Dendritic cell treated with granulocyte-macrophage colony-stimulating factor and Interleukin-4, amounts not matched to agents 40 ng/mL and 50 ng/mL, for 4 days (primary cell): ENCODE data around the gene SEC23IP.
A peak's percentile ranks its signal among the peaks of the same experiment; 100 is the strongest.
"Not testable (repeated sequence)": the region's sequence is repeated elsewhere in the genome, so short reads cannot be mapped to it uniquely, and the experiment has no call there.

Experiments used
- H3K27ac Mint-ChIP-seq: one replicate; pipeline ENCODE4 v1.8.0; 2022; ENCODE audit warnings: mild to moderate bottlenecking, mixed read lengths
- H3K27me3 Mint-ChIP-seq: one replicate; pipeline ENCODE4 v1.8.0; 2022; ENCODE audit warnings: mild to moderate bottlenecking, mixed read lengths
- H3K36me3 Mint-ChIP-seq: one replicate; pipeline ENCODE4 v1.8.0; 2022; ENCODE audit warnings: low read depth, mixed read lengths
- H3K4me1 Mint-ChIP-seq: one replicate; pipeline ENCODE4 v1.8.0; 2022; ENCODE audit warnings: low read depth, mixed read lengths
- H3K4me3 Mint-ChIP-seq: one replicate; pipeline ENCODE4 v1.8.0; 2022; ENCODE audit warnings: mild to moderate bottlenecking, moderate library complexity, mixed read lengths
- H3K9me3 Mint-ChIP-seq: one replicate; pipeline ENCODE4 v1.8.0; 2022; ENCODE audit warnings: mixed read lengths
- intact Hi-C: fragments of 100-400 bp; cut with micrococcal nuclease; formaldehyde crosslinking; loops from one replicate; pipeline ENCODE4 v1.15.0; 2022

The SEC23IP gene

GRCh38 chr10:119865699-119866240 lies 26.8 kb upstream of the SEC23IP start:
- H3K27me3 Mint-ChIP-seq = no peaks in the 10 kb centered on the region
- no peak overlapping the region for H3K27ac Mint-ChIP-seq
- intact Hi-C loops = loop anchor here (10.0 kb wide), 1 partner anchor 271 kb away; the partner anchor contains the start of gene TIAL1
- peaks cover 48% of the 10 kb centered on the region for H3K4me1 Mint-ChIP-seq
- peaks cover 49% of the 10 kb centered on the region for H3K36me3 Mint-ChIP-seq
- no peak overlapping the region for H3K4me3 Mint-ChIP-seq
- H3K9me3 Mint-ChIP-seq = peaks cover 15% of the 10 kb centered on the region

- H3K4me3 Mint-ChIP-seq = no peak overlapping the region
- no peak overlapping the region for H3K27ac Mint-ChIP-seq
- H3K36me3 Mint-ChIP-seq = peaks cover 44% of the 10 kb centered on the region
- H3K4me1 Mint-ChIP-seq = peaks cover 46% of the 10 kb centered on the region
- intact Hi-C loops = loop anchor here (10.0 kb wide), 1 partner anchor 273 kb away; the partner anchor contains the start of gene TIAL1
- no peaks in the 10 kb centered on the region for H3K27me3 Mint-ChIP-seq
- peaks cover 15% of the 10 kb centered on the region for H3K9me3 Mint-ChIP-seq
Observed at GRCh38 chr10:119867317-119867716, 25.2 kb upstream of the SEC23IP start.

DNA sequence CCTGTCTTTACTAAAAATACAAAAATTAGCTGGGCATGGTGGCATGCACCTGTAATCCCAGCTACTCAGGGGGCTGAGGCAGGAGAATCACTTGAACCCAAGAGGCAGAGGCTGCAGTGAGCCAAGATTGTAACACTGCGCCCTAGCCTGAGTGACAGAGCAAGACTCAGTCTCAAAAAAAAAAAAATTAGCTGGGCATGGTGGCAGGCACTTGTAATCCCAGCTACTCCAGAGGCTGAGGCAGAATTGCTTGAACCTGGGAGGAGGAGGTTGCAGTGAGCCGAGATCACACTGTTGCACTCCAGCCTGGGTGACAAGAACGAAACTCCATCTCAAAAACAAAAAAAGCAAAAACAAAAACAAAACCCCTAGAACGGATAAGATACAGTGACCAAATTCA lies 23.1 kb upstream of the SEC23IP start:
- not testable (repeated sequence) for H3K27me3 Mint-ChIP-seq, H3K9me3 Mint-ChIP-seq, H3K4me3 Mint-ChIP-seq, H3K27ac Mint-ChIP-seq
- H3K4me1 Mint-ChIP-seq = peaks cover 51% of the 10 kb centered on the region
- intact Hi-C loops = loop anchor here (10.0 kb wide), 1 partner anchor 275 kb away; the partner anchor contains the start of gene TIAL1
- H3K36me3 Mint-ChIP-seq = peaks cover 42% of the 10 kb centered on the region

- H3K4me1 Mint-ChIP-seq = peaks cover 35% of the 10 kb centered on the region
- peaks cover 19% of the 10 kb centered on the region for H3K36me3 Mint-ChIP-seq
- H3K27ac Mint-ChIP-seq = peak overlapping the region; percentile 94
- H3K4me3 Mint-ChIP-seq = peak overlapping the region; percentile 85
- H3K9me3 Mint-ChIP-seq = no peaks in the 10 kb centered on the region
- H3K27me3 Mint-ChIP-seq = no peaks in the 10 kb centered on the region
- intact Hi-C loops = no loop called here
Observed at GRCh38 chr10:119871881-119872609, 20.5 kb upstream of the SEC23IP start.

DNA sequence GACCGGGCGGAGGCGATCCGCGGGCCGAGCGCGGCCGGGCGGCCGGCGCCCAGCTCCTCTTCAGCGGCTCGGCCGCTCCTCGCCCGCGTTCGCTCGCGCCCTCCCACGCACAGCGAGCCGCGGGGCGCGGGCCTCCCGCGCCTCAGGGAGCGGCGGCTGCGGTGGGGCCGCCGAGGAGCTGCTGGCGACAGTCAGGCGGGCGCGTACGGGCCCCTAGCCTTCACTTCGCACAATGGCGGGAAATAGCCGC lies 20.0 kb upstream of the SEC23IP start, which contains the start of gene MCMBP:
Gene MCMBP, minus strand, starts transcription at position 234 of the 250 bp plus-strand sequence. CDS start 259 bp downstream, outside the sequence.
- Mint-ChIP-seq H3K9me3 (no peaks in the 10 kb centered on the region), H3K27me3 (no peaks in the 10 kb centered on the region), H3K4me3 (peak within 1 kb of the TSS; percentile 85), H3K27ac (peak within 1 kb of the TSS; percentile 94), H3K36me3 (peaks cover 19% of the 10 kb centered on the region), H3K4me1 (peaks cover 31% of the 10 kb centered on the region)
- intact Hi-C loops = no loop called here

DNA sequence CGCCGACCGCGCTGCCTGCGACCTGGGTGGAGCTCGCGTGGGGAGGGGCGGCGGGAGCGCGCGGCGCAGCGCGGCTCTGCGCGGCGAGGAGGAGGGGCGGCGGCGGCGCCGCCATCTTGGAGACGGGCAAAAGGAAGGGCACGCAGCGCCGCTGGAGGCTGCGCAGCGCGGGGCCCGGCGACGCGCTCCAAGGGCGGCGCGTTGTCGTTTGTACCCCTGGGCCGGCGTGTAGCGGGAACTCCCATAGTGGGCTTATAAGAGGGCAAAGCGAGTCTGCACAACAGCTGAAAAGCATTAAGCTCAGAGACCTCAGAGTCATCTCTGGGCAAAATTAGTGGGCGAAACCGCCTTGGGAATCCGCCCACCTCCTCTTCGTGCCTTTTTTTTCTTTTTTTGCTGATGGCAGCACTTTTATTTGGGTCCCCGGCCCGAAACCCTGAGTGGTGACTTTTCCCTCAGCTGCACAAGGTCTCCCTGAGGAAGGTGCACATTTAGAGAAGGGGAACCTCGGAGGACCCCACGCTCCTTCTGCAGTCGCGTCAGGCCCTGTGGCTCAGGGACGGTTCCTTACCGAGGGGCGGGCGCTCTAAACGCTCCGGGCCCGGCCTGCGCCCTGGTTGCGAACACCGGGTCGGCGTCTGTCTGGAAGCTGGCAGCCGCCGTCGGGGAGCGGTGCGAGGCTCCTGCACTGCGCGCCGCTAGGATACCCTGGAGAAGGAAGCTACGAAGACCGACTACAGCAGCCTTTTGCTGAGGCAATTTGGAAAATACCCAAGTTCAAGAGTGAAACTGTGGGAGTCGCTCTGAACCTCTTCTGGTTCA lies 19.5 kb upstream of the SEC23IP start:
- peak overlapping the region; percentile 94 for H3K27ac Mint-ChIP-seq
- no peaks in the 10 kb centered on the region for H3K9me3 Mint-ChIP-seq
- H3K4me1 Mint-ChIP-seq = peaks cover 27% of the 10 kb centered on the region
- peak overlapping the region; percentile 85 for H3K4me3 Mint-ChIP-seq
- intact Hi-C loops = loop anchor here (1.0 kb wide), 1 partner anchor 19 kb away; the partner anchor contains the start of gene SEC23IP
- H3K36me3 Mint-ChIP-seq = peaks cover 19% of the 10 kb centered on the region
- no peaks in the 10 kb centered on the region for H3K27me3 Mint-ChIP-seq

- intact Hi-C loops = no loop called here
Observed at GRCh38 chr10:119878524-119878923, 14.0 kb upstream of the SEC23IP start.

DNA sequence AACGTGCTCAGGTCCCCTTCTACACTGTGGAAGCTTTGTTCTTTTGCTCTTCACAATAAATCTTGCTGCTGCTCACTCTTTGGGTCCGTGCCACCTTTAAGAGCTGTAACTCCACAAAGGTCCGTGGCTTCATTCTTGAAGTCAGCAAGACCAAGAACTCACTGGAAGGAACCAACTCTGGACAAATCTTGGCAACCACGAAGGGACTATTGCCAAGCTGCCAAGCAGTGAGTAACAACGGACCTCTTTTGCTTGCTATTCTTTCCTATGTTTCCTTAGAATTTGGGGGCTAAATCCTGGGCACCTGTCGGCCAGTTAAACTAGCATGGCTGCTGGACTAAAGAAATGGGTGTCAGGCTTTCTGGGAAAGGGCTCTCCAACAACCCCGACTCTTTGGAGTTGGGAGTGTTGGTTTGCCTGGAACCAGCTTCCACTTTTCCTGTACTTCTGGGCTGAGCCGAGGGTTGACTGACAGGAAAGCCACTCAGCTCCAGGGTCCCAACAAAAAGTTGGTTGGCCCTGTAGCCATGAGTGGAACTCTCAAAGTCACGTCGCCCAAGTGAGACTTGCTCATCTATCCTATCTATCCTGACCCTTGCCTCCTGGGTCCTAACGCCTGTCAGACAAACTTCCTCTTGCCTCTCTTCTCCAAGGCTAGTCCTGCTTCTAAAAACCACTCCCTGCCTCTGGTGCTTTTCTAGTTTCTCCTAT lies 8.5 kb upstream of the SEC23IP start:
- intact Hi-C loops, H3K36me3 Mint-ChIP-seq, H3K9me3 Mint-ChIP-seq, H3K27me3 Mint-ChIP-seq, H3K4me3 Mint-ChIP-seq, H3K27ac Mint-ChIP-seq: not testable (repeated sequence)
- H3K4me1 Mint-ChIP-seq = peaks cover 19% of the 10 kb centered on the region

More at GRCh38 chr10:119878524-119878923, 14.0 kb upstream of the SEC23IP start:
- H3K4me3 Mint-ChIP-seq = no peak overlapping the region
- no peaks in the 10 kb centered on the region for H3K9me3 Mint-ChIP-seq
- no peaks in the 10 kb centered on the region for H3K27me3 Mint-ChIP-seq
- no peaks in the 10 kb centered on the region for H3K36me3 Mint-ChIP-seq
- H3K27ac Mint-ChIP-seq = no peak overlapping the region
- peaks cover 8% of the 10 kb centered on the region for H3K4me1 Mint-ChIP-seq

- intact Hi-C loops, H3K4me3 Mint-ChIP-seq, H3K9me3 Mint-ChIP-seq, H3K27ac Mint-ChIP-seq, H3K36me3 Mint-ChIP-seq, H3K27me3 Mint-ChIP-seq: not testable (repeated sequence)
- peaks cover 37% of the 10 kb centered on the region for H3K4me1 Mint-ChIP-seq
Observed at GRCh38 chr10:119886070-119886469, 6.5 kb upstream of the SEC23IP start.

DNA sequence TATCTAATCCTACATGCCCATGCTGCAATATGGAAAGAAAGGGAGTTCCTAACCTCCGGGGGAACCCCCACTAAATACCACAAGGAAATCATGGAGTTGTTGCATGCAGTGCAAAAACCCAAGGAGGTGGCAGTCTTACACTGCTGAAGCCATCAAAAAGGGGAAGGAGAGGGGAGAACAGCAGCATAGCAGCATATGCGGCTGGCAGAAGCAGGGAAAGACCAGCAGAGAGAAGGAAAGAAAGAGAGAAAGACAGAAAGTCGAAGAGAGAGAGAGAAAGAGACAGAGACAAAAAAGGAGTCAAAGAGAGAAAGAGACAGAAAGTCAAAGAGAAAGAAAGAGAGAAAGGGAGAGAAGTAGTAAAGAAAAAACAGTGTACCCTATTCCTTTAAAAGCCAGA lies 3.8 kb upstream of the SEC23IP start:
- intact Hi-C loops, H3K27me3 Mint-ChIP-seq, H3K9me3 Mint-ChIP-seq: not testable (repeated sequence)
- peak overlapping the region; percentile 88 for H3K27ac Mint-ChIP-seq
- peak overlapping the region; percentile 37 for H3K4me3 Mint-ChIP-seq
- peaks cover 40% of the 10 kb centered on the region for H3K4me1 Mint-ChIP-seq
- peaks cover 11% of the 10 kb centered on the region for H3K36me3 Mint-ChIP-seq

DNA sequence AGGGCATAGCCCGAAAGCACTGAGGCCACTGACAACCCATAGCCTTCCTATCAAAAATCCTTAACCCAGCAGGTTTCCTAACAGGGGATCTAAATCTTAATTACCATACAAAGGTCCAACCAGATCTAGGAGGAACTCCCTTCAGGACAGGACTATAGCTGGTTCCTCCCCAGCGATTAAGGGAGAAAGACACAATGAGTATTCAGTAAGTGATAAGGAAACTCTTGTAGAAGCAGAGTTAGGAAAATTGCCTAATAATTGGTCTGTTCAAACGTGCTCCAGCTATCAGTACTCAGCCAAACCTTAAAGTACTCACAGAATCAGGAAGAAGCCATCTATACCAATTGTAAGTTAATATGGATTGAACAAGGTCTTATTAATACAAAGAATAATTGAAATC lies 3.3 kb upstream of the SEC23IP start:
- H3K27me3 Mint-ChIP-seq, intact Hi-C loops, H3K9me3 Mint-ChIP-seq: not testable (repeated sequence)
- Mint-ChIP-seq H3K4me3 (peak overlapping the region; percentile 37), H3K4me1 (peaks cover 42% of the 10 kb centered on the region), H3K27ac (peak overlapping the region; percentile 88), H3K36me3 (peaks cover 12% of the 10 kb centered on the region)

- H3K36me3 Mint-ChIP-seq = peaks cover 23% of the 10 kb centered on the region
- H3K9me3 Mint-ChIP-seq, intact Hi-C loops, H3K27ac Mint-ChIP-seq, H3K4me3 Mint-ChIP-seq, H3K27me3 Mint-ChIP-seq: not testable (repeated sequence)
- peaks cover 46% of the 10 kb centered on the region for H3K4me1 Mint-ChIP-seq
Observed at GRCh38 chr10:119890307-119890706, 2.2 kb upstream of the SEC23IP start.

GRCh38 chr10:119891849-119892187 lies 712 bp upstream of the SEC23IP start:
- Mint-ChIP-seq H3K4me1 (peaks cover 61% of the 10 kb centered on the region), H3K27ac (peak overlapping the region; percentile 91), H3K4me3 (peak overlapping the region; percentile 98), H3K36me3 (peaks cover 34% of the 10 kb centered on the region)
- not testable (repeated sequence) for H3K9me3 Mint-ChIP-seq, H3K27me3 Mint-ChIP-seq
- intact Hi-C loops = loop anchor here (1.0 kb wide), 1 partner anchor 19 kb away; no protein-coding TSS in a partner anchor
